Limb (tissue), 2 donors: ENCODE data around the gene MAGI1.

ENCODE experiments used
- DNase-seq, 2 donors: peaks; one replicate each; pipeline ENCODE4 v3.0.0-alpha.2; 2016; ENCODE audit errors: extremely low spot score in 2 of 2

Gene MAGI1

GRCh38 chr3:65335587-65335986, 703.1 kb downstream of the MAGI1 start:
- no peak for DNase-seq

GRCh38 chr3:65334045-65334665, 704.6 kb downstream of the MAGI1 start:
- DNase-seq: peak; percentile 37 to 42

- no peak for DNase-seq
Measured at GRCh38 chr3:65331730-65332129, 707.0 kb downstream of the MAGI1 start.

- DNase-seq: no peak
Measured at GRCh38 chr3:65330072-65330471, 708.6 kb downstream of the MAGI1 start.

- DNase-seq: no peak
Measured at GRCh38 chr3:65328148-65328547, 710.6 kb downstream of the MAGI1 start.

GRCh38 chr3:65326574-65326973, 712.1 kb downstream of the MAGI1 start:
- no peak for DNase-seq

GRCh38 chr3:65322910-65323309, 715.8 kb downstream of the MAGI1 start:
- no peak for DNase-seq

- DNase-seq: no peak
Measured at GRCh38 chr3:65318231-65318630, 720.5 kb downstream of the MAGI1 start.

GRCh38 chr3:65314916-65315315, 723.8 kb downstream of the MAGI1 start:
- DNase-seq: no peak

GRCh38 chr3:65314269-65314668, 724.4 kb downstream of the MAGI1 start:
- no peak for DNase-seq

- no peak for DNase-seq
Measured at GRCh38 chr3:65313666-65314065, 725.1 kb downstream of the MAGI1 start.

- DNase-seq: no peak
Measured at GRCh38 chr3:65305836-65306235, 732.9 kb downstream of the MAGI1 start.
